GM18526 (cell line): ENCODE measurements around the gene PPP1R7.

Experiments used
- POLR2A ChIP-seq: IDR thresholded peaks from 3 replicates; pipeline ENCODE4 v1.6.1; 2011; ENCODE audit not compliant: insufficient read length; ENCODE audit errors: extremely low read depth

Gene PPP1R7

GRCh38 chr2:241147336-241147735 lies 2.9 kb upstream of the PPP1R7 start:
- TF ChIP-seq POLR2A: no peak

GRCh38 chr2:241148239-241148638 lies 2.0 kb upstream of the PPP1R7 start:
- TF ChIP-seq POLR2A: no peak

- peak; percentile 9 for TF ChIP-seq POLR2A
Measured at GRCh38 chr2:241148891-241149674, 1.2 kb upstream of the PPP1R7 start, which contains the start of gene PASK. PASK (minus strand) TSS chr2:241149472; CDS start chr2:241143032, 6,440 bp downstream.

- TF ChIP-seq POLR2A: no peak
Measured at GRCh38 chr2:241149675-241149924, 667 bp upstream of the PPP1R7 start.

- TF ChIP-seq POLR2A: no peak
Measured at GRCh38 chr2:241150660-241151530, 628 bp downstream of the PPP1R7 start.

- TF ChIP-seq POLR2A: no peak
Measured at GRCh38 chr2:241151934-241152660, 1.8 kb downstream of the PPP1R7 start.

- TF ChIP-seq POLR2A: no peak
Measured at GRCh38 chr2:241153616-241154015, 3.3 kb downstream of the PPP1R7 start.

- no peak for TF ChIP-seq POLR2A
Measured at GRCh38 chr2:241154915-241155314, 4.6 kb downstream of the PPP1R7 start.

- no peak for TF ChIP-seq POLR2A
Measured at GRCh38 chr2:241155936-241156335, 5.7 kb downstream of the PPP1R7 start.

GRCh38 chr2:241156971-241157441 lies 6.7 kb downstream of the PPP1R7 start:
- no peak for TF ChIP-seq POLR2A

- no peak for TF ChIP-seq POLR2A
Measured at GRCh38 chr2:241157841-241158545, 7.7 kb downstream of the PPP1R7 start.

- no peak for TF ChIP-seq POLR2A
Measured at GRCh38 chr2:241158546-241158900, 8.3 kb downstream of the PPP1R7 start.

- TF ChIP-seq POLR2A: no peak
Measured at GRCh38 chr2:241159116-241159515, 8.8 kb downstream of the PPP1R7 start.

- no peak for TF ChIP-seq POLR2A
Measured at GRCh38 chr2:241160318-241160717, 10.1 kb downstream of the PPP1R7 start.
